ENCODE results near the gene DUS2. TPM values are rescaled to one million over a fixed set of nuclear protein-coding genes. Genes with fewer than 3 reads are reported as not detected.
"Not testable (repeated sequence)": the region's sequence is repeated elsewhere in the genome, so short reads cannot be mapped to it uniquely, and the experiment has no call there.

Gene DUS2
- total and polyA plus RNA-seq, 4 donors: 6.9 to 10.7 (median 7.9) TPM

- no peak overlapping the region for H3K4me3 ChIP-seq (ENCODE audit: low read depth in 1 of 3, low read length in 3 of 3)
- no peak overlapping the region for H3K9ac ChIP-seq (ENCODE audit: low read depth in 1 of 2, low read length in 2 of 2)
- no peak for DNase-seq (ENCODE audit: low spot score)
- no peak overlapping the region for H3K27ac ChIP-seq (ENCODE audit: low read depth in 1 of 2, low read length in 2 of 2)
- no peaks in the 10 kb centered on the region for H3K36me3 ChIP-seq (ENCODE audit: control insufficient read depth in 4 of 4, insufficient read depth in 3 of 4, low read depth in 1 of 4, low read length in 3 of 4)
- peaks cover 0 to 2% (median 0%) of the 10 kb centered on the region in 4 donors for H3K9me3 ChIP-seq (ENCODE audit: control insufficient read depth in 4 of 4, low read length in 3 of 4)
- TF ChIP-seq NR2F2 (IDR thresholded peaks at IDR 0.05): no peak
- no peak for TF ChIP-seq SP1 (IDR thresholded peaks at IDR 0.05)
- no peak for TF ChIP-seq YY1 (IDR thresholded peaks at IDR 0.05)
- no peak for TF ChIP-seq RXRA (IDR thresholded peaks at IDR 0.05)
- no peak for TF ChIP-seq JUND (IDR thresholded peaks at IDR 0.05)
- no peak for TF ChIP-seq REST (IDR thresholded peaks at IDR 0.05)
- TF ChIP-seq HNF4G (IDR thresholded peaks at IDR 0.05): no peak
- no peak for TF ChIP-seq EGR1 (IDR thresholded peaks at IDR 0.05; ENCODE audit: low read depth in 2 of 2)
- no peak for TF ChIP-seq TAF1 (conservative IDR thresholded peaks at IDR 0.05)
- no peak for TF ChIP-seq GABPA (IDR thresholded peaks at IDR 0.05 in 1 of 2, conservative IDR thresholded peaks at IDR 0.05 in 1 of 2)
- TF ChIP-seq MAX (IDR thresholded peaks at IDR 0.05): no peak
- TF ChIP-seq, protein P1, sequence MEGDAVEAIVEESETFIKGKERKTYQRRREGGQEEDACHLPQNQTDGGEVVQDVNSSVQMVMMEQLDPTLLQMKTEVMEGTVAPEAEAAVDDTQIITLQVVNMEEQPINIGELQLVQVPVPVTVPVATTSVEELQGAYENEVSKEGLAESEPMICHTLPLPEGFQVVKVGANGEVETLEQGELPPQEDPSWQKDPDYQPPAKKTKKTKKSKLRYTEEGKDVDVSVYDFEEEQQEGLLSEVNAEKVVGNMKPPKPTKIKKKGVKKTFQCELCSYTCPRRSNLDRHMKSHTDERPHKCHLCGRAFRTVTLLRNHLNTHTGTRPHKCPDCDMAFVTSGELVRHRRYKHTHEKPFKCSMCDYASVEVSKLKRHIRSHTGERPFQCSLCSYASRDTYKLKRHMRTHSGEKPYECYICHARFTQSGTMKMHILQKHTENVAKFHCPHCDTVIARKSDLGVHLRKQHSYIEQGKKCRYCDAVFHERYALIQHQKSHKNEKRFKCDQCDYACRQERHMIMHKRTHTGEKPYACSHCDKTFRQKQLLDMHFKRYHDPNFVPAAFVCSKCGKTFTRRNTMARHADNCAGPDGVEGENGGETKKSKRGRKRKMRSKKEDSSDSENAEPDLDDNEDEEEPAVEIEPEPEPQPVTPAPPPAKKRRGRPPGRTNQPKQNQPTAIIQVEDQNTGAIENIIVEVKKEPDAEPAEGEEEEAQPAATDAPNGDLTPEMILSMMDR (IDR thresholded peaks at IDR 0.05; ENCODE audit: low read depth, low read length, missing input control): no peak
- TF ChIP-seq, protein P2, sequence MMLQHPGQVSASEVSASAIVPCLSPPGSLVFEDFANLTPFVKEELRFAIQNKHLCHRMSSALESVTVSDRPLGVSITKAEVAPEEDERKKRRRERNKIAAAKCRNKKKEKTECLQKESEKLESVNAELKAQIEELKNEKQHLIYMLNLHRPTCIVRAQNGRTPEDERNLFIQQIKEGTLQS (IDR thresholded peaks at IDR 0.05): no peak
- TF ChIP-seq RAD21 (IDR thresholded peaks at IDR 0.05): no peak
- no peak for TF ChIP-seq ZBTB33 (IDR thresholded peaks at IDR 0.05)
- H3K27me3 ChIP-seq (ENCODE audit: control insufficient read depth in 4 of 4, insufficient read depth in 4 of 4, low read length in 3 of 4): no peaks in the 10 kb centered on the region
- peaks cover 0 to 2% (median 0%) of the 10 kb centered on the region in 4 donors for H3K4me1 ChIP-seq (ENCODE audit: control insufficient read depth in 4 of 4, insufficient read depth in 4 of 4, low read length in 3 of 4)
- WGBS: 97% methylated on average over 3 of the region's 3 CpGs
Measured at GRCh38 chr16:68105611-68106010, 82.5 kb downstream of the DUS2 start.

DNA sequence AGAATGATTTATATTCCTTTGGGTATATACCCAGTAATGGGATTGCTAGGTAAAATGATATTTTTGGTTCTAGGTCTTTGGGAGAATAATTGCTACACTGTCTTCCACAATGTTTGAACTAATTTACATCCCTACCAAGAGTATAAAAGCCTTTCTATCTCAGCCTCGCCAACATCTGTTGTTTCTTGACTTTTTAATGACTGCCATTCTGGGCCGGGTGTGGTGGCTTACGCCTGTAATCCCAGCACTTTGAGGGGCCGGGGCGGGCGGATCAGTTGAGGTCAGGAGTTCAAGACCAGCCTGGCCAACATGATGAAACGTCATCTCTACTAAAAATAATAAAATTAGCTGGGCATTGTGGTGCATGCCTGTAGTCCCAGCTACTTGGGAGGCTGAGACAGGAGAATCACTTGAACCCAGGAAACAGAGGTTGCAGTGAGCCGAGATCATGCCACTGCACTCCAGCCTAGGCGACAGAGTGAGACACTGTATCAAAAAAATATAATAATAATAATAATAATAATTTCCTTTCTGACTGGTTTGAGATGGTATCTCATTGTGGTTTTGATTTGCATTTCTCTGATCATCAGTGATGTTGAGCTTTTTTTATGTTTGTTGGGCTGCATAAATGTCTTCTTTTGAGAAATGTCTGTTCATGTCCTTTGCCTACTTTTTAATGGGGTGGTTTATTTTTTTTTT lies 84.3 kb downstream of the DUS2 start:
- not testable (repeated sequence) for H3K27me3 ChIP-seq (ENCODE audit: control insufficient read depth in 4 of 4, insufficient read depth in 4 of 4, low read length in 3 of 4); H3K4me3 ChIP-seq (ENCODE audit: low read depth in 1 of 3, low read length in 3 of 3); H3K4me1 ChIP-seq (ENCODE audit: control insufficient read depth in 4 of 4, insufficient read depth in 4 of 4, low read length in 3 of 4); H3K9me3 ChIP-seq (ENCODE audit: control insufficient read depth in 4 of 4, low read length in 3 of 4); DNase-seq (ENCODE audit: low spot score); H3K9ac ChIP-seq (ENCODE audit: low read depth in 1 of 2, low read length in 2 of 2); H3K36me3 ChIP-seq (ENCODE audit: control insufficient read depth in 4 of 4, insufficient read depth in 3 of 4, low read depth in 1 of 4, low read length in 3 of 4); H3K27ac ChIP-seq (ENCODE audit: low read depth in 1 of 2, low read length in 2 of 2)
- 83% methylated on average over 9 of the region's 9 CpGs for WGBS

GRCh38 chr16:68109156-68109555 lies 86.1 kb downstream of the DUS2 start:
- not testable (repeated sequence) for H3K4me1 ChIP-seq (ENCODE audit: control insufficient read depth in 4 of 4, insufficient read depth in 4 of 4, low read length in 3 of 4)

GRCh38 chr16:68110611-68111010 lies 87.5 kb downstream of the DUS2 start:
- H3K36me3 ChIP-seq (ENCODE audit: control insufficient read depth in 4 of 4, insufficient read depth in 3 of 4, low read depth in 1 of 4, low read length in 3 of 4); H3K27me3 ChIP-seq (ENCODE audit: control insufficient read depth in 4 of 4, insufficient read depth in 4 of 4, low read length in 3 of 4); H3K9me3 ChIP-seq (ENCODE audit: control insufficient read depth in 4 of 4, low read length in 3 of 4); H3K9ac ChIP-seq (ENCODE audit: low read depth in 1 of 2, low read length in 2 of 2); DNase-seq (ENCODE audit: low spot score); H3K4me3 ChIP-seq (ENCODE audit: low read depth in 1 of 3, low read length in 3 of 3); H3K27ac ChIP-seq (ENCODE audit: low read depth in 1 of 2, low read length in 2 of 2); H3K4me1 ChIP-seq (ENCODE audit: control insufficient read depth in 4 of 4, insufficient read depth in 4 of 4, low read length in 3 of 4): not testable (repeated sequence)
- WGBS: 96% methylated on average over 2 of the region's 2 CpGs

More at GRCh38 chr16:68109156-68109555, 86.1 kb downstream of the DUS2 start:
- 96% methylated on average over 5 of the region's 5 CpGs for WGBS
- H3K9me3 ChIP-seq (ENCODE audit: control insufficient read depth in 4 of 4, low read length in 3 of 4); DNase-seq (ENCODE audit: low spot score); H3K36me3 ChIP-seq (ENCODE audit: control insufficient read depth in 4 of 4, insufficient read depth in 3 of 4, low read depth in 1 of 4, low read length in 3 of 4); H3K4me3 ChIP-seq (ENCODE audit: low read depth in 1 of 3, low read length in 3 of 3); H3K27me3 ChIP-seq (ENCODE audit: control insufficient read depth in 4 of 4, insufficient read depth in 4 of 4, low read length in 3 of 4); H3K27ac ChIP-seq (ENCODE audit: low read depth in 1 of 2, low read length in 2 of 2); H3K9ac ChIP-seq (ENCODE audit: low read depth in 1 of 2, low read length in 2 of 2): not testable (repeated sequence)
